ENCODE results near the gene TIMM8B. TPM values are rescaled to one million over a fixed set of nuclear protein-coding genes. Genes with fewer than 3 reads are reported as not detected.

TIMM8B gene
- total and polyA plus RNA-seq, 9 of the 15 experiments (the other 6 are each of a cell fraction or from before 2014, with no cell fraction given): 95.8 to 338 (median 145) TPM

- no peak for TF ChIP-seq ZBTB26 (CRISPR knock-in tag; IDR thresholded peaks at IDR 0.05)
- no peak for TF ChIP-seq ZNF707 (CRISPR knock-in tag; conservative IDR thresholded peaks at IDR 0.05)
- TF ChIP-seq BRD4 (IDR thresholded peaks at IDR 0.05): no peak
- no peak for TF ChIP-seq ZBTB8A (IDR thresholded peaks at IDR 0.05; ENCODE audit: partially characterized antibody)
- TF ChIP-seq FOXK2 (conservative IDR thresholded peaks at IDR 0.05 in 1 of 2, IDR thresholded peaks at IDR 0.05 in 1 of 2; ENCODE audit: low read depth in 2 of 2): peak in 1 of 2 experiments; percentile 75; a peak in 2 of 4 replicates
- no peak for TF ChIP-seq ZNF197 (CRISPR knock-in tag; IDR thresholded peaks at IDR 0.05; ENCODE audit: low read depth)
- no peak for TF ChIP-seq TRIM25 (IDR thresholded peaks at IDR 0.05; ENCODE audit: borderline replicate concordance)
- TF ChIP-seq ZNF324 (CRISPR knock-in tag; IDR thresholded peaks at IDR 0.05): no peak
- TF ChIP-seq RBFOX2 (IDR thresholded peaks at IDR 0.05; ENCODE audit: low read depth, low read length): no peak
- TF ChIP-seq PPARD (CRISPR knock-in tag; IDR thresholded peaks at IDR 0.05): no peak
- no peak for TF ChIP-seq ZBTB5 (IDR thresholded peaks at IDR 0.05)
- TF ChIP-seq ZNF121 (CRISPR knock-in tag; conservative IDR thresholded peaks at IDR 0.05): peak; percentile 95
- no peak for TF ChIP-seq FOS (IDR thresholded peaks at IDR 0.05; ENCODE audit: extremely low read depth, insufficient read length)
- TF ChIP-seq HBP1 (CRISPR knock-in tag; IDR thresholded peaks at IDR 0.05): no peak
- no peak for TF ChIP-seq CLOCK (CRISPR knock-in tag; IDR thresholded peaks at IDR 0.05; ENCODE audit: borderline replicate concordance)
- TF ChIP-seq ZNF274 (IDR thresholded peaks at IDR 0.05; ENCODE audit: borderline replicate concordance, low read depth, low read length): no peak
- peak; percentile 54; the same call in 1 of the 2 replicates for TF ChIP-seq EP300 (IDR thresholded peaks at IDR 0.05; ENCODE audit: low read length)
- no peak for TF ChIP-seq ZNF431 (CRISPR knock-in tag; IDR thresholded peaks at IDR 0.05)
These were observed 11.4 kb upstream of the TIMM8B start (continued) for GRCh38 chr11:112097734-112098528.
